B cell (primary cell): ENCODE data around the gene RCC1. TPM values are rescaled to one million over a fixed set of nuclear protein-coding genes. Genes with fewer than 3 reads are reported as not detected.
"Not testable (repeated sequence)": the region's sequence is repeated elsewhere in the genome, so short reads cannot be mapped to it uniquely, and the experiment has no call there.

Source experiments
- ATAC-seq: fragments of 200-7000 bp; cut with Tn5 transposase; one replicate; pipeline ENCODE4 v1.10.0; 2021; ENCODE audit warnings: low read depth, mild to moderate bottlenecking, moderate number of reproducible peaks, moderate library complexity
- CTCF ChIA-PET: fragments of 350-600 bp; sonication (Branson Sonifier 250); formaldehyde crosslinking; loops from one replicate; lab custom pipeline; 2021; ENCODE audit warnings: antibody characterized with exemption, inconsistent platforms; lab: Charles Lee
- POLR2A ChIA-PET: fragments of 350-600 bp; sonication (Branson Sonifier 250); formaldehyde crosslinking; loops from one replicate; lab custom pipeline; 2021; ENCODE audit warnings: antibody characterized with exemption; lab: Charles Lee
- DNase-seq: peaks from one replicate; pipeline ENCODE4 v3.0.0; 2013
- H2AFZ ChIP-seq: 2 replicates; pipeline ENCODE4 v1.6.1; 2012; ENCODE audit warnings: mild to moderate bottlenecking, low read depth, low read length; ENCODE audit not compliant: insufficient read depth, poor library complexity, severe bottlenecking
- H3K27ac ChIP-seq, 2 donors: 1 replicate in 1 of 2; 2 replicates in 1 of 2; pipeline ENCODE4 v1.5.1; 2012 to 2013; ENCODE audit warnings: low read length in 2 of 2, mild to moderate bottlenecking in 2 of 2, moderate library complexity in 1 of 2
- H3K27me3 ChIP-seq, 4 experiments: fragments of 200-600 bp in 1 of 4; sonication (generic) in 1 of 4; replicated peaks in 1 of 4; 1 replicate in 2 of 4; 2 replicates in 2 of 4; pipeline versions ENCODE4 v1.6.1 to v1.7.0; 2013 to 2016; ENCODE audit warnings: low read length in 3 of 4, mild to moderate bottlenecking in 2 of 4, mixed read lengths in 1 of 4, moderate library complexity in 1 of 4; ENCODE audit not compliant: insufficient read depth in 4 of 4, control insufficient read depth in 3 of 4; ENCODE audit errors: control extremely low read depth in 1 of 4
- H3K36me3 ChIP-seq, 2 experiments: replicated peaks in 1 of 2; 1 replicate in 1 of 2; 2 replicates in 1 of 2; pipeline versions ENCODE4 v1.6.1 to v1.7.1; 2013; ENCODE audit warnings: low read length in 1 of 2; ENCODE audit not compliant: insufficient read depth in 2 of 2, control insufficient read depth in 1 of 2; ENCODE audit errors: control extremely low read depth in 1 of 2, extremely low read depth in 1 of 2
- H3K4me1 ChIP-seq, 2 donors: fragments of 200-600 bp in 1 of 2; sonication (generic) in 1 of 2; 1 replicate in 1 of 2; 2 replicates in 1 of 2; pipeline versions ENCODE4 v1.5.1 to v1.6.1; 2013 to 2017; ENCODE audit warnings: low read length in 2 of 2; ENCODE audit not compliant: control insufficient read depth in 2 of 2, insufficient read depth in 2 of 2
- H3K4me2 ChIP-seq: replicated peaks from 2 replicates; pipeline ENCODE3; 2012; ENCODE audit warnings: mild to moderate bottlenecking, low read depth, low read length; ENCODE audit not compliant: poor library complexity, severe bottlenecking
- H3K4me3 ChIP-seq, 5 experiments: fragments of 200-600 bp in 1 of 5; sonication (generic) in 1 of 5; 1 replicate in 3 of 5; 2 replicates in 2 of 5; pipeline versions ENCODE4 v1.5.1 to v1.7.0; 2011 to 2016; ENCODE audit warnings: low read length in 4 of 5, mild to moderate bottlenecking in 4 of 5, low read depth in 2 of 5, control low read depth in 1 of 5, moderate library complexity in 1 of 5; ENCODE audit not compliant: insufficient read depth in 1 of 5; ENCODE audit errors: control extremely low read depth in 1 of 5, extremely low read depth in 1 of 5
- H3K79me2 ChIP-seq: fragments of 200-600 bp; sonication (generic); one replicate; pipeline ENCODE4 v1.6.0; 2016; ENCODE audit warnings: low read length; ENCODE audit not compliant: control insufficient read depth, insufficient read depth
- H3K9ac ChIP-seq: fragments of 200-600 bp; sonication (generic); 2 replicates; pipeline ENCODE4 v1.6.1; 2017; ENCODE audit warnings: mild to moderate bottlenecking, low read length, moderate library complexity
- H3K9me3 ChIP-seq, 3 donors: one replicate each; pipeline versions ENCODE4 v1.6.1 to v1.7.1; 2013; ENCODE audit warnings: low read length in 2 of 3; ENCODE audit not compliant: control insufficient read depth in 2 of 3, insufficient read depth in 1 of 3; ENCODE audit errors: control extremely low read depth in 1 of 3
- H4K20me1 ChIP-seq: 2 replicates; pipeline ENCODE4 v1.6.0; 2012; ENCODE audit warnings: mild to moderate bottlenecking, low read length; ENCODE audit not compliant: insufficient read depth, control insufficient read depth, poor library complexity, severe bottlenecking
- H3K27ac Mint-ChIP-seq: one replicate; pipeline ENCODE4 v1.8.0; 2021; ENCODE audit warnings: mixed read lengths
- H3K27me3 Mint-ChIP-seq: one replicate; pipeline ENCODE4 v1.8.0; 2021; ENCODE audit warnings: mixed read lengths
- H3K4me1 Mint-ChIP-seq: one replicate; pipeline ENCODE4 v1.8.0; 2021; ENCODE audit warnings: mixed read lengths
- H3K4me3 Mint-ChIP-seq: one replicate; pipeline ENCODE4 v1.8.0; 2021; ENCODE audit warnings: mixed read lengths
- H3K9me3 Mint-ChIP-seq: one replicate; pipeline ENCODE4 v1.8.0; 2022; ENCODE audit warnings: mixed read lengths; ENCODE audit not compliant: insufficient read depth
- EZH2 ChIP-seq: IDR thresholded peaks from 2 replicates; pipeline ENCODE4 v1.6.1; 2012; ENCODE audit warnings: borderline replicate concordance, low read depth, mild to moderate bottlenecking, moderate library complexity, low read length; ENCODE audit not compliant: insufficient read depth, poor library complexity, severe bottlenecking
- WGBS: methylation state at CpG from one replicate; pipeline ENCODE4 v1.1.5; 2013; ENCODE audit warnings: missing lambda C conversion rate; ENCODE audit not compliant: insufficient coverage; 5-methylcytosine and 5-hydroxymethylcytosine counted together
- intact Hi-C: fragments of 100-400 bp; cut with micrococcal nuclease; formaldehyde crosslinking; loops from one replicate; pipeline ENCODE4 v1.10.0; 2022
- polyA plus RNA-seq: library from polyadenylated mRNA; depleted of rRNA; stranded (reverse); fragments of >200 nt; gene quantifications from 2 replicates; pipeline ENCODE4 v1.2.3, GENCODE V29; 2012
- total RNA-seq, 2 donors: library from RNA; stranded (reverse); fragments of 120-200 nt in 1 of 2; gene quantifications; 1 replicate in 1 of 2; 2 replicates in 1 of 2; pipeline versions ENCODE4 v1.2.3 to v1.2.4, GENCODE V29; 2013 to 2022
- TF ChIP-seq, protein P1 (sequence below): fragments of 200-600 bp; IDR thresholded peaks from one replicate; pipeline ENCODE4 v1.8.0; 2022; ENCODE audit warnings: antibody characterized with exemption, mild to moderate bottlenecking

Gene RCC1
- total and polyA plus RNA-seq, 2 donors (not counting 1 experiment from before 2014, with no cell fraction given): 9.7 to 17.5 TPM

DNA sequence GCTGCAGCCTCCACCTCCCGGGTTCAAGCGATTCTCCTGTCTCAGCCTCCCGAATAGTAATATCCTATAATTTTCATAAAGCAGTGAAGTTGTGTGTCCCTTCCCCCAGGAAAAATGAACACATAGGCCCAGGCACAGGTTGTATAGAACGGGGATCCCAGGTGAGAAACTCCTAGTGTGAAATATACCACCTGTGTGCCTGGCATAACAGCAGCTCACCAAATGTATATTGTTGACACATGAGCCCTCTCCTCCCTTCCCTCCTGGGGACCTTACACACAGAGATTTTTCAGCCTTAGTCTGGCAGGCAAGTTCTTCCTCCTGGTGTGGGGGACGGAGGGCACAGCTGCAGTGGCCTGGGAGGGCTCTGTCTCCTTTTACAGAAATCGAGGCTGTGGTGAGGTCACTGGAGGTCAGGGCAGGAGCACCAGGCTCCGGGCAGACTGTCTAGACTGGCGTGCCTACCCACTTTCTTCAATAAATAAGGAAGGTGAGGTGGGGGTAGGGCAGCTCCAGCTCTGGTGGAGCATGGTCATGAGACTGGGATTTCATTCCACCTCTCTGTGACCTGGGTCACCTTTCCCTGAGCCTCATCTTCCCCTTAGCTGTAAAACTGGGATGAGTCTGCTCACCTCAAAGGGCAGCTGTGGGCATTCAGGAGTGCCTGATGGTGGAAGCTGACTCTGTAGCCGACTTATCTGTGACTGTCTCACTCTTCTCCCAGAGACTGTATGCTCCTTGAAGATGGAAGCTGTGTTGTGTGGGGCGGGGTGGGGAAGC, 14.3 kb downstream of the RCC1 start:
- Histone ChIP-seq H3K4me3 (no peak overlapping the region), H3K27ac (no peak overlapping the region), H3K9ac (no peak overlapping the region), H2AFZ (no peak overlapping the region), H3K4me1 (peaks cover 11 to 15% of the 10 kb centered on the region in 2 donors), H3K36me3 (no peaks in the 10 kb centered on the region), H4K20me1 (no peaks in the 10 kb centered on the region), H3K9me3 (no peaks in the 10 kb centered on the region), H3K4me2 (no peak overlapping the region), H3K27me3 (no peaks in the 10 kb centered on the region), H3K79me2 (peaks cover 55% of the 10 kb centered on the region)
- ATAC-seq (no peak), DNase-seq (no peak)
- 92% methylated on average over 4 of the region's 10 CpGs for WGBS
- peaks cover 27% of the 10 kb centered on the region for H3K4me1 Mint-ChIP-seq
- ChIA-PET POLR2A (no interaction called here), CTCF (interaction anchor here (0.9 to 1.4 kb wide), 2 partner anchors 12 to 123 kb away, joined by 3 to 5 read pairs; partner anchors contain the start of gene TAF12)
- intact Hi-C loops: loop anchor here (5.0 kb wide), 1 partner anchor 148 kb away; no protein-coding TSS in a partner anchor
- TF ChIP-seq, protein P1, sequence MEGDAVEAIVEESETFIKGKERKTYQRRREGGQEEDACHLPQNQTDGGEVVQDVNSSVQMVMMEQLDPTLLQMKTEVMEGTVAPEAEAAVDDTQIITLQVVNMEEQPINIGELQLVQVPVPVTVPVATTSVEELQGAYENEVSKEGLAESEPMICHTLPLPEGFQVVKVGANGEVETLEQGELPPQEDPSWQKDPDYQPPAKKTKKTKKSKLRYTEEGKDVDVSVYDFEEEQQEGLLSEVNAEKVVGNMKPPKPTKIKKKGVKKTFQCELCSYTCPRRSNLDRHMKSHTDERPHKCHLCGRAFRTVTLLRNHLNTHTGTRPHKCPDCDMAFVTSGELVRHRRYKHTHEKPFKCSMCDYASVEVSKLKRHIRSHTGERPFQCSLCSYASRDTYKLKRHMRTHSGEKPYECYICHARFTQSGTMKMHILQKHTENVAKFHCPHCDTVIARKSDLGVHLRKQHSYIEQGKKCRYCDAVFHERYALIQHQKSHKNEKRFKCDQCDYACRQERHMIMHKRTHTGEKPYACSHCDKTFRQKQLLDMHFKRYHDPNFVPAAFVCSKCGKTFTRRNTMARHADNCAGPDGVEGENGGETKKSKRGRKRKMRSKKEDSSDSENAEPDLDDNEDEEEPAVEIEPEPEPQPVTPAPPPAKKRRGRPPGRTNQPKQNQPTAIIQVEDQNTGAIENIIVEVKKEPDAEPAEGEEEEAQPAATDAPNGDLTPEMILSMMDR: no peak
- TF ChIP-seq EZH2: no peak
- no peak overlapping the region for H3K4me3 Mint-ChIP-seq
- H3K27me3 Mint-ChIP-seq: no peaks in the 10 kb centered on the region
- H3K27ac Mint-ChIP-seq: no peak overlapping the region
- H3K9me3 Mint-ChIP-seq: no peaks in the 10 kb centered on the region

DNA sequence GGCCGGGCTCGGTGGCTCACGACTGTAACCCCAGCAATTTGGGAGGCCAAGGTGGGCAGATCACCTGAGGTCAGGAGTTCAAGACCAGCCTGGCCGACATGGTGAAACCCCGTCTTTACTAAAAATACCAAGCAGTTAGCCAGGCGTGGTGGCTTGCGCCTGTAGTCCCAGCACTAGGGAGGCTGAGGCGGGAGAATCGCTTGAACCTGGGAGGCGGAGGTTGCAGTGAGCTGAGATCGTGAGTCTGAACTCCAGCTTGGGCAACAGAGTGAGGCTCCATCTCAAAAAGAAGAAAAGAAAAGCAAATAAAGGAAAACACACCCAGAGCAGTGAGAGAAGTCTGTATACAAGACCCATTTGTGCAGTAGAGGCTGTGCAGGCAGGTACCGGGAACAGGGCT, 15.0 kb downstream of the RCC1 start:
- DNase-seq, H3K36me3 ChIP-seq, intact Hi-C loops, H4K20me1 ChIP-seq, H3K9ac ChIP-seq, H3K4me3 ChIP-seq, H3K27me3 Mint-ChIP-seq, H3K27ac ChIP-seq, H3K9me3 ChIP-seq, H3K4me2 ChIP-seq, H3K9me3 Mint-ChIP-seq, H2AFZ ChIP-seq, ATAC-seq, H3K4me3 Mint-ChIP-seq, POLR2A ChIA-PET, H3K27ac Mint-ChIP-seq, H3K27me3 ChIP-seq: not testable (repeated sequence)
- Histone ChIP-seq H3K79me2 (peaks cover 55% of the 10 kb centered on the region), H3K4me1 (peaks cover 11 to 15% of the 10 kb centered on the region in 2 donors)
- CTCF ChIA-PET: interaction anchor here (1.4 kb wide), 1 partner anchor 13 kb away, joined by 5 read pairs; no protein-coding TSS in a partner anchor
- H3K4me1 Mint-ChIP-seq: peaks cover 27% of the 10 kb centered on the region
- WGBS: 87% methylated on average over 11 of the region's 12 CpGs
